Adrenal gland (tissue), 5 donors: Measurements from ENCODE around the gene FOXE3.

Experiments
- CTCF ChIP-seq, 6 experiments: fragments of 450-650 bp in 4 of 6; fragments of 200-600 bp in 2 of 6; sonication (generic) in 1 of 6; IDR thresholded peaks; 1 replicate in 5 of 6; 2 replicates in 1 of 6; pipeline versions ENCODE4 v1.5.1 to v1.8.0; 2016 to 2021; ENCODE audit warnings: antibody characterized with exemption in 6 of 6, mild to moderate bottlenecking in 2 of 6, moderate library complexity in 1 of 6
- POLR2A ChIP-seq, 2 donors: fragments of 450-650 bp; IDR thresholded peaks; one replicate each; pipeline ENCODE4 v1.6.1; 2017; ENCODE audit warnings: antibody characterized with exemption in 2 of 2, mild to moderate bottlenecking in 2 of 2, moderate library complexity in 1 of 2
- donor health status: DM: no; HTN: no; CAD: no.

GRCh38 chr1:47399138-47399845 lies 16.8 kb upstream of the FOXE3 start:
- no peak for TF ChIP-seq CTCF (IDR thresholded peaks at IDR 0.05)
- no peak for TF ChIP-seq POLR2A (IDR thresholded peaks at IDR 0.05)
